GM18508 (cell line): ENCODE measurements around the gene AANAT.

ENCODE experiments used
- ATAC-seq: cut with Tn5 transposase; IDR thresholded peaks from one replicate; pipeline ENCODE4 v1.9.1; 2021; ENCODE audit warnings: moderate number of reproducible peaks; ENCODE audit not compliant: insufficient read depth, unreplicated experiment

AANAT gene

GRCh38 chr17:76466775-76467130 is 650 bp upstream of the AANAT start:
- no peak for ATAC-seq

DNA sequence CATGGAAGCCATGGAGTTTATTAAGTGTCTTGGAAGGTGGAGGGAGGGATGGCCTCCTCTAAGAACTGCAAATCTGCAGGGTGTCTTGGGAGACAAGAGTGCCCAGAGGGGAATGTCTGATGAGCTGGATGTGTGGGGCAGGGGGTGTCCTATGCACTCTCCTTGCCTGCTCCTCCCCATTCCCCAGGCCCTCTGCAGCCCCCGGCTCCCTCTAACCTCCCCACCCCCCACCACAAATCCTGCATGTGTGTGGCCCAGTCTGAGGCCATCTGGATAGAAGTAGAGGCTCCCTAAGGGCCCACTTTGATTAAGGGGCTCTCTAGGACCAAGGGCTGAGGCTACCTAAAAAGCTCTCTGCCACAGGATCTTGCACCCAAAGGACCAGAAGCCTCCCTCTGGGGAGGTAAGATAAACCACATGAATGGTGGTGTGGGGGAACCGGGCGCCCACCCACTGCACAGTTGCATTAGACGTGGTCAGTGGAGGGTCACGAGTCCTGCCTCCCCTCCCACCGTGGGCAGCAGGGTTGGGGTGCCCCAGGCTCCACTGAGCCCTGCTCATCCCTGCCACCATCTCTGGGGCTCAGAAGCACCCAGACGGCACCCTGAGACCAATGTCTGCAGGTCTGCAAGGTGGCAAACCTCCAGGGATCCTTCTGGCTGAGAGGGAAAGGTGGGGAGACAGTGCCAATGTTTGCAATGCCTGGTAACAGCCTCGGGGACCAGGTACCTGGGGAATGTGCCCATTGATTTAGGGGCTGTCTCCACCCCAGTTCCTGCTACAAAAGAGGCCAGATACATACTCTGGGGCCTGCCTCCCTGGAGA is 618 bp downstream of the AANAT start:
- no peak for ATAC-seq

GRCh38 chr17:76468634-76469010 is 1.2 kb downstream of the AANAT start:
- ATAC-seq = no peak

DNA sequence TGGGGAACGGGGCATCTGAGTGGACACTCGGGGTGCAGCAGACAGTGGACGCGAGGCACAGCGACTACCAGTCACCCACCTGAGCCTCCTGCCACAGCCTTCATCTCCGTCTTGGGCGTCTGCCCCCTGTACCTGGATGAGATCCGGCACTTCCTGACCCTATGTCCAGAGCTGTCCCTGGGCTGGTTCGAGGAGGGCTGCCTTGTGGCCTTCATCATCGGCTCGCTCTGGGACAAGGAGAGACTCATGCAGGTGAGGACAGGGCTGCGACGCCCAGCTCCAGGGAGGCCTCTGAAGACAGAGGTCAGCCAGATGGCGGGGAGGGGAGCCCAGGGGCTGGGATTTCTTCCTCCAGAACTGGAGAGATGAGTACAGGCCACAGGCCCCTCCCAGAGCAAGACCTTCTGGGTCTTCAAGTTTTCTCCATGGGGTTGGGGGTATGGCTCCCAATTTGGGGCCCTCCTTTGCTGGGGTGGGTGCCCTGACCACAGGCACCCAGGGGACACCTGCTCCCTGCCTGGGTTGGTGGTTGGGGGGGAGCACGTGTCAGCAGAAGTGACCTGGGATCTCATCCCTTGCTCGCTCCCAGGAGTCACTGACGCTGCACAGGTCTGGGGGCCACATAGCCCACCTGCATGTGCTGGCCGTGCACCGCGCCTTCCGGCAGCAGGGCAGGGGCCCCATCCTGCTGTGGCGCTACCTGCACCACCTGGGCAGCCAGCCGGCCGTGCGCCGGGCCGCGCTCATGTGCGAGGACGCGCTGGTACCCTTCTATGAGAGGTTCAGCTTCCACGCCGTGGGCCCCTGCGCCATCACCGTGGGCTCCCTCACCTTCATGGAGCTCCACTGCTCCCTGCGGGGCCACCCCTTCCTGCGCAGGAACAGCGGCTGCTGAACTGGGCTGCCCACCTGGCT is 1.9 kb downstream of the AANAT start:
- ATAC-seq = no peak

- no peak for ATAC-seq
Measured at GRCh38 chr17:76469991-76470739, 2.8 kb downstream of the AANAT start.

DNA sequence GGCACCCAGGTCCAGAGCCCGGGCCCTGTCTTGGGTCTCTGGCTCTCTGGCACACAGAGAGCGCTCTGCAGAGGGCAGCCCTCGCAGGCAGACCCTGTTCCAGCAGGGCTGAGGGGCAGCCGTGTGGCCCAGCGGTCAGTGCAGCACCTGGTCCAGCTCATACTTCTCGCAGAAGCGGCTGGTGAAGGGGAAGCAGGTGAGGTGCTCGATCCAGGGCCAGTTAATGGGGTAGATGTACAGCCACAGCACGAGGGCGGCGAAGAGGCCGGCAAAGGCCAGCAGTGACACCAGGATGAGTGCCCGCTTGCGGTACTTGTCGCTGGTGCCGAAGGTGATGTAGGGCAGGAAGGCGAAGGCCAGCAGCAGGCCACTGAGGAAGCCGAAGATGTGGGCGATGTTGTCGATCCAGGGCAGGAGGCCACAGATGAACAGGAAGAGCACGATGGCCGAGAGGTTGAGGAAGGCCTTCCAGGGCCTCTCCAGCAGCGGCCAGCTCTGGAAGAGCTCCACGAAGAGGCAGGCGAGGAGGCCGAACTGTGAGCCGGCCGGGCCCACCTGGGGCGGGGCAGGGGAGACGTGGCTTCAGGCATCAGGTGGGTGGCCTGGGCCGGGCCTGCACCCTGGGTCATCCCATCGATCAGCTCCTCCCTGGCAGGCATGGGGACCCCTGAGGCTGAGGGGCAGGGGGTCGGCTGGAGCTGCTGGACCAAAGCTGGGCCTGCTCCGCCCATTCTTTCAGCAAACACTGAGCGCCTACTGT is 4.3 kb downstream of the AANAT start:
- ATAC-seq = no peak

- no peak for ATAC-seq
Measured at GRCh38 chr17:76472258-76472645, 4.8 kb downstream of the AANAT start.

- no peak for ATAC-seq
Measured at GRCh38 chr17:76472726-76473125, 5.3 kb downstream of the AANAT start.

GRCh38 chr17:76473541-76473985 is 6.2 kb downstream of the AANAT start:
- no peak for ATAC-seq

GRCh38 chr17:76474238-76474637 is 6.8 kb downstream of the AANAT start:
- ATAC-seq = no peak

GRCh38 chr17:76474894-76475293 is 7.5 kb downstream of the AANAT start:
- ATAC-seq = no peak

- no peak for ATAC-seq
Measured at GRCh38 chr17:76475302-76475701, 7.9 kb downstream of the AANAT start.

GRCh38 chr17:76476736-76477135 is 9.3 kb downstream of the AANAT start:
- ATAC-seq = no peak

GRCh38 chr17:76477576-76477975 is 10.2 kb downstream of the AANAT start:
- no peak for ATAC-seq

DNA sequence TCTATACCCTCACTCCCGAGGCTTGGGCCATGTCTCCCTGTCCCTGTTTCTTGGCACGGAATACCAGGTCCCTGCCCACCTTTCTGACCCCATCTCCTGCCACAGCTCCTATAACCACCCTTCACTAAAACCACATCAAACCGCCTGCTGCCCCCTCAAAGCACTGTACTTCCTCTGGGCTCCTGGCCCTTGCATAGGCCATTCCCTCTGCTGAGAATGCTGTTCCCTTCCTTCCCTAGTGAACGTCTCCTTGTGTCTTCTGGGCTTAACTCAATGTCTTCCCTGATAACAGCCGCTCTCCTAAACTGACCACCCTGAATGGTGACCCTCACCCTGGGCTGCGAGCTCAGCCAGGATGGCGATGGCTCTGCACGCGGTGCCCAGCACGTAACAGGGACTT is 10.7 kb downstream of the AANAT start:
- ATAC-seq = no peak

DNA sequence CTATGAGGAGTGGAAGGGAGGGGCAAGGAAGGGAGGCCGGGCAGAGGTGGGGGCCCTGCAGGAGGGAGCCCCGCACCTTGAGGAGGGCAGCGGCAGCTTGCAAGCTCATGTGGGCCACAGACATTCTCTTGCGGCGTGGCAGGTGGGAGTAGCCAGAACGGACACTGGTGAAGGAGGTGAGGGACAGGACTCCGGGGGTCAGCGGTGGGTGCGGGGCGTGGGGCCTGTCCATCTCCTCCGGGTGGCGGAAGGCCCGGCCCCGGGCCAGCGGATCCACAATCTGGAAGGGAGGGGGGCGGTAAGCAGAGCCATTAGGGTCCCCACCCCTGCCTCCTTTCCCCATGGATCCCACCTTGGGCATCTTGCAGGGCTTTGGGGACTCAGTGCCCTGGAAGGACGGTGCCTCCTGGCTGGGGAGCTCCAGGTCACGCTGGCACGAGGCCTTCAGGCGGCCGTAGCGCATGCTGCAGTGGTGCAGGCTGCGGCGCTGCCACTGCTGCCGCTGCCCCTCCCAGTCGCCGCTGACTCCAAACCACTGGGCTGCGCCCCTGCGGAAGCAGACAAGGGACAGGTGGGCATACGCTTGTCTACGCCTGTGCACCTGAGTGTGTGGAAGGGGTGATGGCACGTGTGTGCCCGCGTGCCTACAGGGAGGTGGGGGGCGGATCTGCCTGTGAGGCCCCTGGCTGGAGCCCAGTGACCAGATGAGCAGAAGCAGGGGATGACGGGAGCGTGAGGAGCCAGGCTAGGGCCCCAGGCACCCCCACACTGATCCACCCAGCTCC is 11.5 kb downstream of the AANAT start:
- no peak for ATAC-seq

DNA sequence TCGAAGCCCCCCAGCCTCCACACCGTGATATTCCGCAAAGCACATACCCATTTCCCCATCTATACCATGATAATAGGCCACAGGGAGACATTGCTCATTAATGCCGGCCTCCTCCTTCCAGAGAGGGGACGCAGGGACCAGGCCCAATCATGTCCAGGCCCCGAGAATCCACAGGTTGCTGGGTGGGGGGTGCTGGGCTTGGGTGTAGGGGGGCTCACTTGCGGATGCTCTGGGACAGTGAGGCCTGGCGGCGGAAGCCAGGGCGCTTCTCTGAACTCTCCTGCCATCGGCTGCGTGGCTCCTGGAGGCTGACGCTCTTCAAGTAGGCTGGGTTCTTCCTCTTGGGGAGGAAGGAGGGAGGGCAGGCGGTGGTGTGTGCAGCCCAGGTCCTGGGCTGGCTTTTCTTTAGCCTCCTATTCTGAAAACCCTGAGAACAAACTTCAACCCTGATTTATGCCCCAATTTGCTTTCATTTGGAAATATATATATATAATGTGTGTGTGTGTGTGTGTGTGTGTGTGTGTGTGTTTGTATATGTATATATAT is 12.2 kb downstream of the AANAT start:
- no peak for ATAC-seq

DNA sequence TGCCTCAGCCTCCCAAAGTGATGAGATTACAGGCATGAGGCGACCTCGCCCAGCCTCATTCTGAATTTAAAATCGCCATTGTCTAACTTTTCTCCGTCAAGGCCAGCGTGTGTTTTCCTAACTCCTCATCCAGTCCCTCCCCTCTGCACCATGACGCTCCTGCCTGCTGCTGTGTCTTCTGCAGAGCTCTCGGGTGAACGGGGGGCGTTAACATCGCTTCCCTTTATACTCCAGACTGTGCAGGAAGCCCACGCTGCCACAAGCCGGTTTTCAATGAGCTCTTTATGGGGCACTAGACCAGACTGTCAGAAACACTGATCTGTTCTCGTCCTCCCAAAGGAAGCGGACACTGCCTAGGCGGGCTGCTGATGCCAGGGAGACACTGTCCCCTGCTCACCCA is 13.2 kb downstream of the AANAT start:
- no peak for ATAC-seq

DNA sequence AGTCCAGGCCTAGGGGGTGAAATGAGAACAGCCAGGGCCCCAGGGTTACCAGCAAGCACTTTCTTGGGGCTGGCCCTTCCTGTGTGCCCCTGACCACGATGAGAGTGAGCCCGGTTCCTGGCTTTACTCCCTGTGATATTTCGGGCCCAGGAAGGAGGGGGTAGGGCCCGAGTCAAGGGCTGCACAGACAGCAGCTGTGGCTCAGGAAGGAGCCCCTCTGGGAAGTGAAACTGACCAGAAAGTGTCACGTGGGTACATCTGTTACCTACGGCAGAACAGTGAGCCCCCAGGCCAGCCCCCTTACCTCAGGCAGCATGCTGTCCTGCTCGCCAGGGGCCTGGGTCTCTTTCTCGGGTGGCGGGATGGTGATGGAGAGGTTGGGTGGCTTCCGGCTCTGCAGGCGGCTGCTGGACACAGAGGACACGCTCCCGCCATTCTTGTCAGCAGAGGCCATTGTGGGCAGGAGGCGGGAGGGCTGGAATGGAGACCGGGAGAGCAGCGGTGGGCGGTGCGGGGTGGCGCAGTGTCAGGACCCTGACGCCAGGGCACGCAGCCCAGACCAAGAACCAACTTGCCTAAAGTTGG is 13.8 kb downstream of the AANAT start:
- ATAC-seq = peak; percentile 42
